LNCAP (cell line): Measurements from ENCODE around the gene CHCHD3.

Source experiments
- TF ChIP-seq, protein P1 (sequence below): fragments of 450-650 bp; IDR thresholded peaks from 2 replicates; pipeline ENCODE4 v1.5.1; 2017; ENCODE audit warnings: mild to moderate bottlenecking

Gene CHCHD3

DNA sequence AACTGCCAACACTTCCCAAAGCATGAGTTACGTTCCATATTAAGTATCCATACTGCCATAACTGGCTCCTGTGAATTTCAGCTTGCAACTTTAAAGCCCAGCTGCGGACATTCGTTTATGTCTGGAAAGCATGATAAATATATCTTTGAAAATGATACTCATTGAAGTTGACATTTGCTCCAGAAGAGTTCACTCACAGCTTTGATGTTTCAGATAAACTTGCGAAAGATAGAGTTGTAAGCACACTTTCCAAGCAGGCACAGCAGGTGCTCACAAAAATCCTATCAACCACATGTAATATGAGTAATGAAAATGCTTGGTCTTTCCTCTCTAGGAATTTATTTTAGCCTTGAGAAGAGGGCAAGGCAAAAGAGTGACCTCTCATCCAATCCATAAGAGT is 4.5 kb downstream of the CHCHD3 start:
- TF ChIP-seq, protein P1, sequence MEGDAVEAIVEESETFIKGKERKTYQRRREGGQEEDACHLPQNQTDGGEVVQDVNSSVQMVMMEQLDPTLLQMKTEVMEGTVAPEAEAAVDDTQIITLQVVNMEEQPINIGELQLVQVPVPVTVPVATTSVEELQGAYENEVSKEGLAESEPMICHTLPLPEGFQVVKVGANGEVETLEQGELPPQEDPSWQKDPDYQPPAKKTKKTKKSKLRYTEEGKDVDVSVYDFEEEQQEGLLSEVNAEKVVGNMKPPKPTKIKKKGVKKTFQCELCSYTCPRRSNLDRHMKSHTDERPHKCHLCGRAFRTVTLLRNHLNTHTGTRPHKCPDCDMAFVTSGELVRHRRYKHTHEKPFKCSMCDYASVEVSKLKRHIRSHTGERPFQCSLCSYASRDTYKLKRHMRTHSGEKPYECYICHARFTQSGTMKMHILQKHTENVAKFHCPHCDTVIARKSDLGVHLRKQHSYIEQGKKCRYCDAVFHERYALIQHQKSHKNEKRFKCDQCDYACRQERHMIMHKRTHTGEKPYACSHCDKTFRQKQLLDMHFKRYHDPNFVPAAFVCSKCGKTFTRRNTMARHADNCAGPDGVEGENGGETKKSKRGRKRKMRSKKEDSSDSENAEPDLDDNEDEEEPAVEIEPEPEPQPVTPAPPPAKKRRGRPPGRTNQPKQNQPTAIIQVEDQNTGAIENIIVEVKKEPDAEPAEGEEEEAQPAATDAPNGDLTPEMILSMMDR: no peak

DNA sequence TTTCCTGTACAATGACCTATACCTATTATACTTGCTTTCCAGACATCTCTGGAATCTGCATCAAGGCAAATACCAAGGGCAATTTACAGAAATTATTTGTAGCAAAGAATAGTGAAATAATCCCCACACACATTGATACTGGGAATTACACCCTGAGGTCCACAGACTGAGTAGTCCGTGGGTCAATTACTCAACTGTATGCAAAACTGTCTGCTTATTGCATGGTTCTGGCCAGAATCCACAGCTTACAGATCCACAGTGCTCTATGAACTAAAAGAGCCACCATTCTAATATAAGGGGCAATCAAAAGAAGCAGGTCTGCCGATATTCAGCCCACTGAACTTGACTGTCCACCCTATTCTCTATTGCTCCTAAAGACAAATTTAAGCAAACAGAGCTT is 5.7 kb downstream of the CHCHD3 start:
- TF ChIP-seq, protein P1: no peak

DNA sequence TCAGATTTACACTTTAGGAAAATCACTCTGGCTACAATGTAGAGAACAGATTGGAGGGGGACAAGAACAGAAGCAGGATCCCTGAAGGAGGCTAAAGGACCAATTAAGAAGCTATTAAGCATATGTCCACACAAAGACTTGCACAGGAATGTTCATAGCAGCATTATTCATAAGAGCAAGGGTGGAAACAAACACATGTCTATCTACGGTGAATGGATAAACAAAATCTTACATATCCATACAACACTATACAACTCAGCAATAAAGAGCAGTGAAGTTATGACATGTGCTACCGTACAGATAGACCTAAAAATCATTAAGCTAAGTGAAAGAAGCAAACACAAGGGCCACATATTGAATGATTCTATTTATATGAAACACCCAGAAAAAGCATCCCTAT is 10.4 kb downstream of the CHCHD3 start:
- TF ChIP-seq, protein P1: no peak

DNA sequence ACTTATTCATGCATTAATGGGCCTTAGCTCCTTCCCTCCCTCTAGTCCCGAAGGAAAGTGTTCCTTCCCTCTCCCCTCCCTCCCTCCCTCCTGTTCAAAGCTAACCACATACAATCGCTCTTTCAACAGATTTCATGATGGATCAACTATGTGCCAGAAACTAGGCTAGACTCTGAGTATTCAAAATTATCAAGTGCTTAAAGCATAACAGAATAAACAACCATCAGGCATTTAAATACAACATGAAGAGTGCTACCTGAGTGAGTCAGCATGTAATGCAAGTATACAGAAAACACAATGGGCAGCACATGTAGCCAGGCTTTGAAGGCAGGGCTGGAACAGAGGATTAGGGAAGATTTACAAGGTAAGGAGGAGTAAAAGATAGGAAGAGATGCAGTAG is 11.3 kb downstream of the CHCHD3 start:
- TF ChIP-seq, protein P1: no peak

DNA sequence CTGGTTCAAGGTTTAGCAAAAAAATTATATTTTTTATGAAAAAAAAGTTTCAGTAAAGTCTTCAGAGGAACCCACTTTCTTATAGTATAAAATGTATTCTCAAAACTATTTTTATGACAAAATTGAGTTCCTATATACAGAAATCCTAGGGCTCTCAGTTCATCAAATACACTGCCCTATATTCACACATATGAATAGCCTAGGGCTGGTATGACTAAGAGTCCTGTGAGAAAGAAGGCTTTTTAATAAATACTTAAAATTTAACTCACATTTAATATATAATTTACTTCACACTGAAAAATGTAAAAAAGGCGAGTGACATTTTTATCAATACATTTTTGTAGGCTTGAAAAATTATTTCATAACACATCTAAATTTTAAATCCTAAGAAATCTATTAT is 16.6 kb downstream of the CHCHD3 start:
- TF ChIP-seq, protein P1: no peak

DNA sequence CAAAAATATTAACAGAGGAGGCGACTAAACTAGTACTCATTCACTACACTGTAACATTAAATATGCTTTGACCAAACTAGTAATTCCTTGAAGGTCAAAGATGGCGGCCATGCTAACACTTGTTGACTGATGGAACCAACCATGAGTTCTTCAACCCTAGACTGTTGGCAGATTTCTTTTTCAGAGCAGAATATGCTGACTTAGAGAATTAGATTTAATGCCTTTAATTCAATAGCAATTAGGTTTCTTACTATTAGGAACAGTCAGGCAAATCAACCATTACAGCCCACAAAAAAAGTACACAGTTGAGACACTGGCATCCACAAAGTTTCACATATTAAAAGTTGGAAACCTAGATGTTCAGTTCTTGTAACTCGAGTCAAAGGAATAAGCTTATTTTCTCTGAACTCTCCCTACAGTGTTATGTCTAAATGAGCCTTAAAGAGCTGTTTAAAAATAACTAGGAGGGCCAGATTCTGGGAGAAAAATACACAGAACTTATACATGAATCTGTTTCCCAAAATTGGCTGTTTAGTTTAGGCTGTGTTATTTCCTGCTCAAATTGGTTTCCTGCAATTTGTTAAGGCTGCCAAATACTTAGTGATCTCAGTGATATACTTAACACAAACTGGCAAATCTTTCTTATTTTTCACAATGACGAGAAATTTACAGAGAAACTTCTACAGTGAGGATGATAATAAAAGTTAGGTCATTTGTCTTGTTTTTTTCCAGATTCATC is 17.6 kb downstream of the CHCHD3 start:
- TF ChIP-seq, protein P1: no peak

DNA sequence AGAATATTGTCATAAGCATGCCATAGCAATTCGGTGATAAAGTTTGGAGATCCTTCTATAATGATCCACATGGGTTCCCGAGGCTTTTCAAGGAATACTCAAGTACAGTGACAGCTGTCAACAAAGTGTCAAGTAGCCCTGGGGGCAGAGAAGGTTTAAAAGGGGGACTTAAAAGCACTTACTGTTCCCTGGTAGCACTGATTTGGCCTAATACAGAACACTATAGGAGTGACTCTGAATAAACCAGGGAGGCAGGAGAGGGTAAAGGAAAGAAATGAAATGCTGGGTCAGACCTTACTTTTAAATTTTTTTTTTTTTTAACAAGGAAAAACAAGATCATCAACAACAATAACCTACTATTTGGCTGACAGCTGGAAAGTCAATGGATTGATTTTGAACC is 20.1 kb downstream of the CHCHD3 start:
- TF ChIP-seq, protein P1: no peak

DNA sequence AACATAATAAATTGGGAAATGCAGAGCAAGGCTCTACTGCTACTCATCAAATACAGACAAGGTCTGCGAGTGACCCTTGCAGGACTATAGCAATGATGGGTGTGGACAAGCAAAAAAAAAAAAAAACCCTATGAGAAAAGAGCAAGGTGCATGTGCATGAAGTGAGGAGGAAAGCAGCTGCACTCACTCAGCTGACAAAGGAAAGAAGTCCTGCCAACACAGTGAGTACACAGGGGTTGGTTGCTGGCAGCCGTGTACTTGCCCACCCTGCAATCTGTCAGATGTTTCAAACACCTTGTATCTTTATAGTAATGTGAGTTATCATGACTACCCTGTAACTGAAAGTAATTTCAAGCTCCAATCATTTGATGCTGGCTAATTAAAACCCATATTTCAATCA is 20.5 kb downstream of the CHCHD3 start:
- TF ChIP-seq, protein P1: no peak
